Middle frontal gyrus (tissue), 1 donor: ENCODE measurements around the gene JAG2.

Source experiments
- DNase-seq: peaks from one replicate; pipeline ENCODE4 v3.0.0-alpha.2; 2015; ENCODE audit warnings: low spot score; ENCODE audit errors: extremely low spot score

JAG2 gene

GRCh38 chr14:105151084-105151837, 17.3 kb downstream of the JAG2 start:
- no peak for DNase-seq

- no peak for DNase-seq
Measured at GRCh38 chr14:105150368-105151083, 18.1 kb downstream of the JAG2 start.

GRCh38 chr14:105150026-105150367, 18.6 kb downstream of the JAG2 start:
- DNase-seq: no peak

GRCh38 chr14:105149146-105149781, 19.3 kb downstream of the JAG2 start:
- DNase-seq: no peak

- DNase-seq: no peak
Measured at GRCh38 chr14:105148604-105149145, 19.9 kb downstream of the JAG2 start.

GRCh38 chr14:105147671-105148603, 20.6 kb downstream of the JAG2 start:
- no peak for DNase-seq

GRCh38 chr14:105146976-105147635, 21.5 kb downstream of the JAG2 start:
- no peak for DNase-seq

GRCh38 chr14:105146181-105146975, 22.2 kb downstream of the JAG2 start:
- no peak for DNase-seq

GRCh38 chr14:105145381-105146180, 23.0 kb downstream of the JAG2 start:
- DNase-seq: no peak

- DNase-seq: no peak
Measured at GRCh38 chr14:105144666-105145380, 23.8 kb downstream of the JAG2 start.

GRCh38 chr14:105144026-105144665, 24.4 kb downstream of the JAG2 start:
- no peak for DNase-seq

- no peak for DNase-seq
Measured at GRCh38 chr14:105143451-105144025, 25.0 kb downstream of the JAG2 start.

- DNase-seq: no peak
Measured at GRCh38 chr14:105142651-105143450, 25.7 kb downstream of the JAG2 start.

GRCh38 chr14:105141486-105142281, 26.9 kb downstream of the JAG2 start:
- no peak for DNase-seq

GRCh38 chr14:105141026-105141425, 27.6 kb downstream of the JAG2 start:
- no peak for DNase-seq

- DNase-seq: no peak
Measured at GRCh38 chr14:105140581-105140980, 28.0 kb downstream of the JAG2 start.
